ENCODE data around the gene PDAP1. TPM values are rescaled to one million over a fixed set of nuclear protein-coding genes. Genes with fewer than 3 reads are reported as not detected.
"Not testable (repeated sequence)": the region's sequence is repeated elsewhere in the genome, so short reads cannot be mapped to it uniquely, and the experiment has no call there.

The PDAP1 gene
- polyA plus RNA-seq, 1 donor (not counting 4 experiments of a cell fraction or from before 2014, with no cell fraction given): 99.1 TPM

DNA sequence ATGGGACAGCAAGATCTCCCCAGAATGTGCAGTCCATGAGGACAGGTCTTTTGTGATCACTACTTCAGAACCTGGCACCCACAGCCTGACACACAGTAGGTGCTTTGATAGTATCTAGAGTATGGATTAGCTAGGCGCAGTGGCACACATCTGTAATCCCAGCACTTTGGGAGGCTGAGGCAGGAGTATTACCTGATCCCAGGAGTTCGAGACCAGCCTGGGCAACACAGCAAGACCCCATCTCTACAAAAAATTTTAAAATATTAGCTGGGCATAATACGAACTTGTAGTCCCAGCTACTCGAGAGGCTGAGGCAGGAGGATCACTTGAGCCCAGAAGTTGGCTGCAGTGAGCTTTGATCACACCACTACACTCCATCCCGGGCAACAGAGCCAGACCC lies 56.1 kb downstream of the PDAP1 start:
- Histone ChIP-seq H3K9me3 (ENCODE audit: control insufficient read depth, low read depth, low read length) (no peaks in the 10 kb centered on the region), H3K27me3 (ENCODE audit: control insufficient read depth, extremely low read depth, insufficient read depth, low read length) (no peaks in the 10 kb centered on the region), H3K4me3 (ENCODE audit: control insufficient read depth in 2 of 3, extremely low read depth in 1 of 3, insufficient read depth in 2 of 3, low read depth in 1 of 3, low read length in 3 of 3) (no peak overlapping the region), H3K27ac (ENCODE audit: control insufficient read depth, insufficient read depth, low read length) (no peak overlapping the region), H3K9ac (ENCODE audit: control insufficient read depth, extremely low read depth, insufficient read depth, low read length) (no peak overlapping the region), H2AFZ (ENCODE audit: control insufficient read depth, low read length) (no peak overlapping the region), H3K79me2 (ENCODE audit: control insufficient read depth, insufficient read depth, low read length) (peaks cover 4% of the 10 kb centered on the region), H4K20me1 (ENCODE audit: control insufficient read depth, extremely low read depth, insufficient read depth, low read length) (peaks cover 3% of the 10 kb centered on the region), H3K4me2 (ENCODE audit: control insufficient read depth, extremely low read depth, insufficient read depth, low read depth, low read length) (no peak overlapping the region), H3K4me1 (ENCODE audit: control insufficient read depth, extremely low read depth, insufficient read depth, low read length) (no peaks in the 10 kb centered on the region), H3K36me3 (ENCODE audit: control insufficient read depth in 2 of 2, extremely low read depth in 1 of 2, insufficient read depth in 2 of 2, low read length in 2 of 2) (peaks cover 35 to 40% of the 10 kb centered on the region in 2 experiments), H3K9me1 (ENCODE audit: control insufficient read depth, extremely low read depth, insufficient read depth, low read length) (no peaks in the 10 kb centered on the region)
- TF ChIP-seq CTCF (optimal IDR thresholded peaks at IDR 0.05 in 1 of 3, IDR thresholded peaks at IDR 0.05 in 1 of 3, conservative IDR thresholded peaks at IDR 0.05 in 1 of 3; ENCODE audit: extremely low read depth in 1 of 3, insufficient read depth in 2 of 3, low read length in 3 of 3): no peak
- TF ChIP-seq EZH2 (IDR thresholded peaks at IDR 0.05; ENCODE audit: low read length): no peak
- FAIRE-seq: no peak
- no peak for DNase-seq (ENCODE audit: low read depth, low spot score)
- dilution Hi-C loops (cut with MboI; ENCODE audit: extremely low pct_ligation_motif_present, low sequenced_read_pairs): no loop called here

DNA sequence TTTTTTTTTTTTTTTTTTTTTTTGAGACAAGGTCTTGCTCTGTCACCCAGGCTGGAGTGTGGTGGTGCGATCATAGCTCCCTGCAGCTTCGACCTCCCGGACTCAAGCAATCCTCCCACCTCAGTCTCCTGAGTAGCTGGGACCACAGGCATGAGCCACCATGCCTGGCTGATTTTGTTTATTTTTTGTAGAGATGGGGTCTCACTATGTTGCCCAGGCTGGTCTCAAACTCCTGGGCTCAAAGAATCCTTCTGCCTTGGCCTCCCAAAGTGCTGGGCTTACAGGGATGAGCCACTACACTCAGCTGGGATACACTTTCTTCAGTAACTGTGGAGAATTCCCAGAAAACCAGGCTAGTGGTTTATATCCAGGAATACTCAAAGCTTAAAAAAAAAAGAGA lies 57.8 kb downstream of the PDAP1 start:
- H3K36me3 ChIP-seq (ENCODE audit: control insufficient read depth in 2 of 2, extremely low read depth in 1 of 2, insufficient read depth in 2 of 2, low read length in 2 of 2): peaks cover 30 to 40% of the 10 kb centered on the region in 2 experiments
- FAIRE-seq; H2AFZ ChIP-seq (ENCODE audit: control insufficient read depth, low read length); H3K9me3 ChIP-seq (ENCODE audit: control insufficient read depth, low read depth, low read length); H3K9me1 ChIP-seq (ENCODE audit: control insufficient read depth, extremely low read depth, insufficient read depth, low read length); H3K9ac ChIP-seq (ENCODE audit: control insufficient read depth, extremely low read depth, insufficient read depth, low read length); H3K27me3 ChIP-seq (ENCODE audit: control insufficient read depth, extremely low read depth, insufficient read depth, low read length); dilution Hi-C loops (cut with MboI; ENCODE audit: extremely low pct_ligation_motif_present, low sequenced_read_pairs); H4K20me1 ChIP-seq (ENCODE audit: control insufficient read depth, extremely low read depth, insufficient read depth, low read length); H3K4me3 ChIP-seq (ENCODE audit: control insufficient read depth in 2 of 3, extremely low read depth in 1 of 3, insufficient read depth in 2 of 3, low read depth in 1 of 3, low read length in 3 of 3); H3K27ac ChIP-seq (ENCODE audit: control insufficient read depth, insufficient read depth, low read length); H3K79me2 ChIP-seq (ENCODE audit: control insufficient read depth, insufficient read depth, low read length); DNase-seq (ENCODE audit: low read depth, low spot score); H3K4me2 ChIP-seq (ENCODE audit: control insufficient read depth, extremely low read depth, insufficient read depth, low read depth, low read length); H3K4me1 ChIP-seq (ENCODE audit: control insufficient read depth, extremely low read depth, insufficient read depth, low read length): not testable (repeated sequence)

Other genes with a start within 250 kb of the PDAP1 start
- 0.21 to 0.50 TPM (median 0.39 TPM) in 3 replicates for gene KPNA7, start 200.5 kb downstream of the PDAP1 start, polyA plus RNA-seq
- 0.55 to 2.2 TPM (median 0.69 TPM) in 3 replicates for gene MYH16, start 135.8 kb downstream of the PDAP1 start, polyA plus RNA-seq
- 123 to 265 TPM (median 133 TPM) in 3 replicates for gene ARPC1A, start 82.7 kb downstream of the PDAP1 start, polyA plus RNA-seq
- 352 to 488 TPM (median 383 TPM) in 3 replicates for gene ARPC1B, start 33.9 kb downstream of the PDAP1 start, polyA plus RNA-seq
- gene BUD31, start 372 bp upstream of the PDAP1 start, polyA plus RNA-seq: 35.8 to 73.3 TPM (median 70.1 TPM) in 3 replicates
- 2.8 to 3.5 TPM (median 3.3 TPM) in 3 replicates for gene PTCD1, start 30.2 kb upstream of the PDAP1 start, polyA plus RNA-seq
- gene CPSF4, start 30.3 kb upstream of the PDAP1 start, polyA plus RNA-seq: 21.8 to 28.6 TPM (median 25.0 TPM) in 3 replicates
- gene ATP5MF, start 57.6 kb upstream of the PDAP1 start, polyA plus RNA-seq: 741 to 2,588 TPM (median 871 TPM) in 3 replicates
- 5.4 to 17.5 TPM (median 14.7 TPM) in 3 replicates for gene ZNF789, start 64.3 kb upstream of the PDAP1 start, polyA plus RNA-seq
- 9.1 to 10.4 TPM (median 10.1 TPM) in 3 replicates for gene ZNF394, start 91.7 kb upstream of the PDAP1 start, polyA plus RNA-seq
- gene ZKSCAN5, start 96.1 kb upstream of the PDAP1 start, polyA plus RNA-seq: 7.4 to 8.4 TPM (median 8.4 TPM) in 3 replicates
- 5.5 to 7.6 TPM (median 5.7 TPM) in 3 replicates for gene FAM200A, start 143.5 kb upstream of the PDAP1 start, polyA plus RNA-seq
- 46.2 to 71.1 TPM (median 59.6 TPM) in 3 replicates for gene ZNF655, start 150.0 kb upstream of the PDAP1 start, polyA plus RNA-seq
- 0.18 to 0.26 TPM (median 0.23 TPM) in 3 replicates for gene TMEM225B, start 189.7 kb upstream of the PDAP1 start, polyA plus RNA-seq
- 10.3 to 13.1 TPM (median 11.6 TPM) in 3 replicates for gene ZSCAN25, start 208.3 kb upstream of the PDAP1 start, polyA plus RNA-seq